GM18498 (cell line): ENCODE data around the gene GFRA4.

Experiments
- ATAC-seq: cut with Tn5 transposase; IDR thresholded peaks from one replicate; pipeline ENCODE4 v1.9.1; 2021; ENCODE audit warnings: mild to moderate bottlenecking, moderate library complexity; ENCODE audit not compliant: unreplicated experiment

Gene GFRA4

DNA sequence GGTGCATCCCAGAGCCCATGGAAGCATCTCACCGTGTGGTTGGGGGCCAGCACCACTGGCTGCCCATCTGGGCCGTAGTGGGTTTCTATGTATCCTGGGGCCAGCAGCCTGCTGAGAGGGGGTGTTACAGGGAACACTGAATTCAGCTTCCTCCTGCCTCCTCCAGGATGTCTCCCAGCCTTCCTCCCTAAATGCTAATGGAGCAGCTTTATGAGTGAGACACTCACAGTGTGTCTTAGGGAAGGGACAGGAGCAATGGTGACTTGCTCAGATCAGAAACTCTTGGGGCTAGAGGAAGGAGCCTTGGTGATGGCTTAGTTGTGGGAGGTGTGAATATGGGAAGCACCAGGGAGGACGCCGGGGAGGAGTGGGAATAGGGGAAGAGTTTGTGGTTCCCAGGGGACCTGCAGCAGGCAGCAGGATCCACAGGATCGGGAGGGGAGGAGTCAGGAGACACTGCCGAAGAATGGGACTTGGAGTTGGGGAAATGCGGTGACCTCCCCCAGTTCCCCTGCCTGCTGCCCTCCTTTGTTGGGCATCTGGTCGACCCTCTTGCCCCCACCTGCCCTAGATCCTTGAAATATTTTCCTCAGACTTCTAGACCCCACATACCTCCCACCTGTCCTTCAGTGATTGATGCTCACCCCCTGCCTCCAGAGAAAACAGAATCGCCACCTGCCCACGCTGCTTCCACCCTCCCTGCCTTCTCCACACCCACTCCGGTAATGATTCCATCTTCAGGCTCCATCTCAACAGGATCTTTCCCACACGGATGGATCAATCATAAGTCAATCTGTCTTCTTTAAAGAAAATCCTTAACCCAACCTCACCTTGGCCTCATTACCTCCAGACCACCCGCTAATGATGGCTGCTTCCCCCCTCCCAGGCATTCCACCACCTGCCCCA lies 12.0 kb upstream of the GFRA4 start:
- no peak for ATAC-seq

DNA sequence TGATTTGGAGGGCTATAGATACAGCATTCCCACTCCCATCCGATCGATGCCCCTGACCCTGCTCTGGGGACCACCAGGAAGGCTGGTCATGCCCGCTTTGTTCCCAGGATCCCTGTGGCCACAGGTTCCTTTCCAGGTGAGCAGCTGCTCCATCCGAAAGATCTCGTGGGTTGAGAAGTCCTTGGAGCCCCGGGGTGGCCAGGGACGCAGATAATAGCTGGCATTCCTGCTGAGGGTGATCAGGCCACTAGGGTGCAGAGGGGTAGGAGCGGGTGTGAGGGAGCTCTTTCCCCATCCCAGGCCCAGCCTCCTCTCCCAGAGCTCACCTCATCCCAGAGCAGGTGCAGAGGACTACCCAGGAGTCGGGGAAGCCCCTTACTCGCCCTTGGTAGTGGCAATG lies 11.2 kb upstream of the GFRA4 start:
- no peak for ATAC-seq

DNA sequence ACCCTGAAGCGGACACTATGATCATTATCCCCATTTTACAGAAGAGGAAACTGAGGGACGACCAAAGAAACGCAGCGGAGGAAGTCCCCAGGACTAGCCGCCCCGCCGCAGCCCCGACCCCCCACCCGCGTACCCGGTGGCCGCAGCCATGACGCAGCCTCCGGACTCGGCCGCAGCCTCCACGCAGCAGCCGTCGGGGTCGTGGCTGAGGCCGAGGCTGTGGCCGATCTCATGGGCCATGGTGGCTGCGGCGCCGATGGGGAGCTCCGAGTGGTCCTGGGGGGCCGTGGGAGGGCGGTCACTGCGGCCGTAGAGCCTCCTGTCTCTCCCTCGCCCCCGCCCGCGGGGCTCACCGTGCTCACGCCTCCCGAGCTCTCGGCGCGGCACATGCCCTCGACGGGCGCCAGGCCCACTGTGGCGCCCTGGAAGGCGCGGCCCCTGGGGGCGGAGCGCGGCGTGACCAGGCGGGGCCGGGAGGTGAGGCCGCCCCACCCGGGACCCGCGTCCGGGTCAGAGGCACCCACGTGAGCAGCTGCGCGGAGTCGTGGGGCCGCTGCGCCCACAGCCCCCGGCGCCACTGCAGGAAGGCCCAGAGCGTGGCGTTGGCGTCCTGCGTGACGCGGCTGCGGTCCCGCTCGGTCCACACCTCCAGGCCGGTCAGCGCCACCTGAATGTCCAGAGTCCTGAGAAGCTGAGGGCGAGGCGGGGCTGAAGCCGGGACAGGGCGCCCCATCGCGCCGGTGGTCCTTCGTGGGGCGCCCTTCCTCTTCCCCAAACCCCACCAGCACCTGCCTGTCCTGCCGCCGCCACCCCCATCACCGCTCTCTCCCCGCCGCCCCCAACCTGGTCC lies 10.2 kb upstream of the GFRA4 start:
- ATAC-seq = no peak

DNA sequence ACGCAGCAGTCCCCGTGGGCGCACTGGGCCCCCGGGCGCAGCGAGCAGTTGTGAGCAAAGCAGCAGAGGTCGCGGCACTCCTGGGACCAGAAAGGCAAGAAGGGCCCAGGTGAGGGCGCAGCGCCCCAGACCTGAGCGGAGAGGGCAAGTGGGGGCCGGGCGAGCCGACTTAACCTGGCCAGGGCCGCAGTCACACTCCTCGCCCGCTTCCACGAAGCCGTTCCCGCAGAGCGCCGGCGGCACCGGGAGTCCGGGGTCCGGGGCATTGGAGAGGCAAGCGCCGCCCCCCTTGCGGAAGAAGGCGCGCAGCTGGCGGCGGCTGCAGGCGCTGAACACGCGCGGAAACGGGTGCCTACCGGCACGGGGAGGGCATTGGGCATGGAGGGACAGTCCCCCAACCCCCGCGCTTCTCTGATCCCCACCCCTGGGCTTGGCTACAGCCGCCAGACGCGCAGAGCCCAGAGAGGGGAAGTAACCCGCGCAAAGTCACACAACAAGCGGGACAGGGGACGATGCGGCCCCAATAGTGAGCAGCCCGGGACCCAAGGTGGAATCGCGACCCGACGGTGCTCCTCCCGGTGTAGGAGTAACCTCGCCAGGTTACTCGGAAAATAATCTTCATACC lies 9.5 kb upstream of the GFRA4 start:
- no peak for ATAC-seq

DNA sequence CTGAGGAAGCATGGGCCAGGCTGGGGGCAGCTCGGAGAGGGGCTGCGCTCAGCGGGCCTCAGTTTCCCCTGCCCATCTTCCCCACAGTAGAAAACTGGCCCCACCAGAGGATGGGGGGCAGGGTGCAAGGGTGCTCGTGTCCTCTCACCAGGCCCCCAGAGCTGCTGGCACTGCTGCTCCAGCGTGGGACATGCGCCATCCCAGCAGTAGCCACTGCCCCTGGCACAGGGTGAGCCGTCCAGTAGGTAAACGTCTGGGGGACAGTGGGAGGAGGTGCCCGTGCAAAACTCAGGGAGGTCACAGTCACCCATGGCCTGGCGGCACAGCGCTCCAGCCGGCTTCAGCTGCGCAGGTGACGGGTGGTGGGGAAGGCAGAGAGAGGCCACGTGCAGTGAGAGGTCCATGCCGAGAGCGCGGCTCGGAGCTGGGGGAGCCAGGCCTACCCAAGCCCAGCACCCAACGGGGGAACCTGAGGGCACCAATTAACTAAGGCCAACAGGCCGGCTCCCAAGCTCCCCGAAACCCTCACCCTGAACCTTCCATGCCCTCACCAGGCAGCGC lies 8.9 kb upstream of the GFRA4 start:
- no peak for ATAC-seq

DNA sequence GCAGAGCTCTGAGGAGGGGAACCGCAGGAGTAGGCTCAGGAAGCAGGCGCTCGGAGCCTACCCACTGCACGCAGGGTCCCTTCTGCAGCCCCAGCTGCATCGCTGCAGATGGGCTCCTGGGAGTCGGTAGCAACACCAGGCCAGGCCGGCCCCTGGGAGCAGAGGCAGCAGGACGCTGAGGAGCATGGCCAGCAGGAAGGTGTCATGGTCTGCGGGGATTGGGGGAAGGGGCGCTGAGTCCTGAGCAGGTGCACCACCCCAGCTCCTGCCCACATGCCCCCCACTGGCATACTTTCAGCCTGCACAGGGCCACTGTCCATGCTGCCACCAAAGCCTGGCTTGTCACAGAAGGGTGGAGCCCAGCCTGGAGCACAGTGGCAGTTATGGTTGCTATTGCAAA lies 7.7 kb upstream of the GFRA4 start:
- no peak for ATAC-seq

DNA sequence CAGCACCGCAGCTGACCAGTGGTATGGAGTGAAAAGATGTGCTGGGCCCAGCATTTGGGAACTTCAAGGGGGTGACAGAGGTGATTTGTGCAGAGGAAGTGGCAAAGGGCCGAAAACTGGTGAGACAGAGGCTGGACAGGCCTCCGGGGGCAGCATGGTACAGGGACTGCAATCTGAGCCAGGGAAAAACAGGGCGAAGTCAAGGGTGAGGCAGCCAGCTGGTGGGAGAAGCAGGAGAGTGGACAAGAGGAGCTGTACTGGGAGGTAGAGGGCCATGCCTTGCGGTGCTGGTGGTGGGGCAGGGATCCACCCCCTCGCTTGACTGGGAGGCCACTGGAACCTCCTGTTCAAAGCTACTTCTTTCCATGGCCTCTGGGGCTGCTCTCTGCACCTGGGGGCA lies 7.3 kb upstream of the GFRA4 start:
- ATAC-seq = no peak

DNA sequence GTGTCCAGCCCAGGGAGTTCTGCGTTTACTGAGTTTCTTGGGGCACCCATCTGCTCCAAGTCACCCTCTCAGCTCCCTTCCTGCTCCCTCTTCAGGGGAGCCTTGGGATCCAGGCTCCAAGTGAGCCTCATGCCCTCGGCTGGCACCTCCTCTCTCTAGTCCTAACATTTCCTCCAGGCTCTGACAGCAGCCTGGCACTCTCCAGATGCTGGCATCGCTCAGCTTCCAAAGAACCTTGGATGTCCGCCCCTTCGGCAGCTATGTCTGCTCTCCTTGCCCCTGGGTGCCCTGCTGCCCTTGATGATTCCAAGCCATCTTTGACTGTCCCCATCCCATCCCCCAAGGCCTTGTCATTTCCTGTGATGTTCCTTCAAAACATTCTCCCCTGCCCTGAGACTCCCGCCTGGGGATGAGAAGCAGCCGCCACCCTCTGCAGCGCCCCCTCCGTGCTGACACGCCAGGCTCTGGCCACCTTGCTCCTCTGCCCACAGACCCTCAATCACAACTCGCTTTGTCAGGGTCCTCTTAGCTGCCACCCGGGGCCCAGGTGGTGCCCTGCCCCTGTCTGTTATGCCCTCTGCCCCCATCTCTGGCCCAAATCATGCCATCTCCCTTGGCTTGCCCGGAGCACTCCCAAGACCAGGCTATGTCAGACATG lies 6.6 kb upstream of the GFRA4 start:
- no peak for ATAC-seq

DNA sequence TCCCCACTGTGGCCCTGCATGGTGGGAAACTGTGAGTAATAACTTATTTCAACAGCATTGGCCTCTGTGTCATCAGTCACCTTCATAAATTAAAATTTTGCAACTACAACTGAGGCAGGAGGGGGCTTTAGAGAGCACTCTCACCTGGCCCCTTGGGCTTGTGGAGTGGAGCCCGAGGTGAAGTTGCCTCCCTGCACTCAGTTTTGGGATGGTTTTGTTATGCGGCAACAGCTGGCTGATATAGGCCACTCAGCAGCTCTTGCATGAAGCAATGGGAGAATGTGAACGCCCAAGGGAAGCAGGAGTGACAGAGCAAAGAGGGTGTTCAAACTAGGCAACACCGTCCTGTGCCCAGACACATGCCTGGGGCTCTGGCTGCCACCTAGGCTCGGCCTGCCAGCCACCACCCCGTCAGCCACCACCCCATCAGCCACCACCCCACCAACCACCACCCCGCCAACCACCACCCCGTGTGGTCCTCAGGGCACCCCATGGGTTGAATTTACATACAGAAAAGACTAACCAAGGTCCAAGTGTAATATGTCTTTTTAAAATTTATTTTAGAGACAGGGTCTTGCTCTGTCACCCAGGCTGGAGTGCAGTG lies 4.3 kb upstream of the GFRA4 start:
- no peak for ATAC-seq

DNA sequence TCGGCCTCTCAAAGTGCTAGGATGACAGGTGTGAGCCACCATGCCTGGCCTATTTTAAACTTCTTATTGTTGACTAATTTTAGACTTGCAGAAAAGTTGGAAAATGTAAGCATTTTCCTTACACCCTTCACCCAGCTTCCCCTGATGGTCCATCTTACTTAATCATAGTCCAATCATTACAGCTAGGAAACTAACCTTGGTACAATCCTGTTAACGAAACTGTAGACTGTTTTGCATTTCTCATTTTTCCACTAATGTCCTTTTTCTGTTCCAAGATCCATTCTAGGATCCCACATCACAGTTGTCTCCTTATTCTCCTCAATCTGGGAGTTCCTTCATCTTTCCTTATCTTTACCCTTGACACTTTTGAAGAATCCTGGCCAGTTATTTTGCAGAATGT lies 659 bp upstream of the GFRA4 start:
- ATAC-seq = no peak

DNA sequence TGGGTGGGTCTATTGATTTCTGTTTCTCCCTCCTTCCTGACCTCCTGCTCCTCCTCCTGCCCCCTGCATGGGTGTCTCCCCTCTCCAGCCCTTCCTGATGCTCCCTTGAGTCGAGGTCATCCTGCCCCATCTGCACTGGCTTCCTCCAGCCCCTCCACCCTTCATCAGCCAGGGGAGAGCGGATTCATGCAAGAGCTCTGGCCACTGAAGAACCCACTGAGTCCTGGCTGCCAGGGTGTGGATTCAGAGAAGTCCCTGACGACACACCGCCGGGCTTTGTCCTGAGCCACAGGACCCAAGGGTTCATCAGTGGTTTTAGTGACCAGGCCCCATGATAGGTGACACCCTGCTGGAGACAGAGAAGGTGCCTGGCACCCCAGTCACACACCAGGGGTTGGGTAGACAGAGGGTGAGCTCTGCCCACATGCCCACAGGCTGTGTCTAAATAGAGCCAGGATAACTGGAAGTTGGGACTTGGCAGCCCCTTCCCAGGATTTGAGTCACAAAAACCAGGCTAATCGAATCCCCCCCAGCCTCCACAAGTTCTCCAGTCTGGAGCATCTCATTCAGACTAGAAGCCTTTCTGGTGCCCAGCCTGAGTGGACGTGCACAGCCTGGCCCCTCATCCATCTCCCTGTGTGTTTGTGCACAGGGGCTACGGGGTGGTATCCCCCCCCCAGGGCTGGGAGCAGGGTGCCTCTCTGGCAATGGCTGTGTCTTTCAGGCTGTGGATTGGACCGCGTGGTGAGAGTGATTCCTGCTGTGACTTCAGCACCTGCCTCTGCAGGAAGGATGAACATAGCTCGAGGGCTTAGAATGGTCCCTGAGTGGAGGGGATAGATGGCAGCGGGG lies 1.2 kb downstream of the GFRA4 start:
- ATAC-seq = no peak

DNA sequence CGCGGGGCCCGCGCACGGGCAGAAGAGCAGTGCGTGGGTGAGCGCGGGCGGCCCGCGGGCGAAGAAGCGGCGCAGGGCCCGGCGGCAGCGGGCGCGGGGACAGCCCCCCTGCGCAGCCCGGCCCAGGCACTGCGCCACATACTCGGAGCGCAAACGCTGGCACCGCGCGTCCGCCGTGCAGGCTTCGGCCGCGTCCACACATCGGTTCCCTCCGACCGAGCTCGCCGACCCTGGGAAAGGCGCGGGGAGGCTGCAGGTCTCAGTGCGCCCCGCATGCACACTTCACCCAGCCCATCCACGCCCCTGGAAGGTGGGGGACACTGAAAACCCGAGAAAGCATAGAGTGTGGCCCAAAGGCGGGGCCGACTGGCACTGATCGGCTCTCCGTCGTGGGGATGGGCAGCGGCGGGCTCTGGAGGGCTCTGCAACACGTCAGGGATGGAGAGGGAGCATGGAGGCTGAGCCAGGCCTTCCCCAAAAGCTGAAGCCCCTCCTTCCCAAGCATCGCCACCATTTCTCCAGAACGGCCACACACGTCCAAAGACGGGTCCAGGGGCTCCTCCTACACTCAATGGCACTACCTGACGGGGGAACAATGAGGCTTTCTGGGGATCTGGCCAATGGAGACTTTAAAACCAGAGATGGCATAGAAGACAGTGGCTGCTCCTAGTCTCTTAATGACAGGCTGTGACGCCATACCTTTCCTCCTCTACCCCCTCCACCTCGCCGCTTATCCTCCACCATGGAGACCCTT lies 2.0 kb downstream of the GFRA4 start:
- no peak for ATAC-seq

DNA sequence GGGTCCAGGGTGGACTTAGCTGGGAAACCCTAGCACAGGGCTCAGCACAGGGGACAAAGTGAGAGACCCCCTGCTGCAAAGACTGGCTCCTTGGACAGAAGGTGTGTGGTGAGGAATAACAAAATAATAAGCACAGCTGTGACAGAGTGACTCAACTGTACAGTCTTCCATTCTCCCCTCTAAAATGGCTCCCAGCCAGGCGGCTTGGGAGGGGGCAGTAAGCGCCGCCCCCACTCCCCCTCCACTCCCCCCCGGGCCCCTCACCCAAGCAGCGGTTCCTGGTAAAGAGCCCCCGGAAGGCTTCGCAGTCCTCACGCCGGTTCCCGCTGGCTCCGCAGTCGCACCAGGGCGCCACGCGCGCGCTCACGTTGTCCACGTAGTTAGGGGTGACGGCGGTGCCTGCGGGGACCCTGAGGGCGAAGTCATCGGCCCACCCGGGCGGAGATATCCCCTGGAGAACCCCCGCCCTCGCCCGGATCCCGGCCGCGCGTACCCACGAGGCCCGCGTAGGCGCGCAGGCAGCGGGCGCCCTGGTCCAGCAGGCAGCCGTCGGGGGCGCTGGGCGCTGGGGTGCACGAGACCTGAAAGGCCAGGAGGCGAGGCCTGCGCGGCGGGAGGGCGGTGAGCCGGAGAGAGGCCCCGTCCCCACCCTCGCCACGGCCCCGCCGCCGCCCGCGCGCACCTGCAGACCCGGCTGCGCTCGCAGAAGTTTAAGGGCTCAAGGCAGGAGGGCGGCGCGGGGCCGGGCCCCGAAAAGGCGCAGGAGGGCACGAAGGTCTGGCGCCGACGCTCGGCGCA lies 2.7 kb downstream of the GFRA4 start:
- ATAC-seq = no peak

DNA sequence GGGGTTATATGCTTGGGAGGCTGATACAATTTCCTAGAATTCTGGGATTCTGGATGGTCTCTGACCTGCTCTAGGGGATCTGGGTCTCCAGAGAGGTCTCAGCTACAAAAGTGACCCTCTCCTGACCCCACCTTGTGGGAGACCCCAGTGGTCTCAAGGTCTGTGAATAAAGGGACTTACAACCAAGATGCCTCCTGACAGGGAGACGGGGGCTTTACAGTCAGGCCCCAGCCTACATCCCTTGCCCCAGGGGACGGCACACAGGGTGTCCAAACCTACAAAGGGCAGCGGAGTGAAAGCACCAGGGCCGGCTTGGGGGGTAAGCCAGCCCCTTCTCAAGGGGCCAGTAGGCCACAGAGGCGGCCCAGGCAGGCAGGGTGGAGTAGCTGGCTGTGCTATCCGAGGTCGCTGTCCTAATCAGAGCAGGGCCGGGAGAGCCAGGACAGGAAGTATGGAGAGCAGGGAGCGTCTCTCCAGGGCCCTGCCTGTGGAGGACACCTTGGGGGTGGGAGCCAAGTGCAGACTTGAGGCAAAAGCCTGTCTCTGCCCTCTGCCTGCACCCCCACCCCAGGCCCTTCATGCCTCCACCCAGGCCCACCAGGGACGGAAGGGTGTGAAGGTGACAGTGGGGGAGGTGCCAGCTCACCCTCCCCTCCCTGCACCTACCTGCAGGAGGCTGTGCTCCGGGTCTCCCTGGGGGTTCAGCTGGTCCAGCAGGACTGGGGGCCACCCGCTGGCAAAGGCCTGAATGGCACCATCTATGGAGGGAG lies 3.5 kb downstream of the GFRA4 start:
- no peak for ATAC-seq

DNA sequence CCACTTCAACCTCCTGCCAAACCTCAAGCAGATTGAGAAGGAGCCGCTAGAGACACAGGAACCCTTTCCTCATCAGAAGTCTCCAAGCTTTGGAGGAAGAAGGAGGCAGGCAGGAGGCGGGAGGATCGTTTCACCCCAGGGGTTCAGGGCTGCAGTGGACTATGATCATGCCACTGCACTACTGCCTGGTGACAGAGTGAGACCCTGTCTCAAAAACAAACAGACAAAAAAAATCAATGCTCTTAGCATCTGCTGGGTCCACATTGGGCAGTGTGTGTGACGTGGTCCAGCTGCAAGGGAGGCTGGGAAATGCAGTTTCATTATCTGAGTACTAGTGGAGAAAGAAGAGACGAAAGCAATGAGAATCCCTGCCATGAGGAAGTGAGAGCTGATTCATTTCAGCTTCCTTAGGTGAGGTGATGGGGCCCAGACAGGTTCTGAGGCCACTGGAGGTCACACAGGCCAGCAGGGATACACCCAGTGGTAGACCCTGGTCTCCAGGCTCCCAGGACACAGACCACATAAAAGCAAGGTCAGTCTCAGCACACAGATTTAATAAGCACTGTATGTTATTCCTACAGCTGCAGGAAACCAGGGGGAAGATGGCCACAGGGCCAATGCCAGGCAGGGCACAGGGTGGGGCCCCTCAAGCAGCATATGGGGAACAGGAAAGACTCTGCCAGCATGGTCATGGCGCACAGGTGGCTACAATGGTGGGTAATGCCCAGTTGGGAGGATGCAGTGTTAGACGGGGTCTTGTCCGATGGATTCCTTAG lies 4.3 kb downstream of the GFRA4 start:
- peak; percentile 87 for ATAC-seq

DNA sequence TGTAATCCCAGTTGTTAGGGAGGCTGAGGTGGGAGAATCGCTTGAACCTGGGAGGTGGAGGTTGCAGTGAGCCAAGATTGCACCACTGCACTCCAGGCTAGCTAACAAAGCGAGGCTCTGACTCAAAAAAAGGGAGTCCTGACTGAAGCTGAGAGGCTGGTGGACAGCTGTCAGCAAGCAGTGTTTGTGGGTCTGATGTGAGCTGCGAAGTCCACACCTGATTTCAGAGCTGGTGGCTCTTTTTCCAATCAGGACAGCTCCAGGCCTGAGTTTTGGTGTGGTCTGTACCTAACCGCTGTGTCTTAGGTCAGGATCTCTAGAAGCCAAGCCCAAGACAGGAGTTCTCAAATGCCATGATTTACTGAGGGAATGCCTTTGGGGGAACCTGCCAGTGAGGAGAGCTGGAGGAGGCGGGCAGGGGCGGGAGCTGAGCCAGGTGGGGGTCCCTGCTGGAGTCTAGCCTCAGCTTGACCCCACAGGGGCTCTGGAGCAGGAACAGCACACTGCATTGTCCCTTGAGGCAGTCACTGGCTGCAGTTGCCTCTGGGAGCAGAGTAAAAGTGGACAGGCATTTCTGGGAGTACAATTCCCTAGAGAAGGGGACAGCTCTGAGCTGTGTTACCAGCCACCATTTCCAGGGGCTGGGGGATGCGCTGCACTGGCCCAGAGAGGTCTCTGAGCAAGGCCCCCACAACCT lies 5.0 kb downstream of the GFRA4 start:
- ATAC-seq = no peak
